Retina (tissue), 1 donor: ENCODE results near the gene FBLIM1.

Experiments used
- DNase-seq: peaks from one replicate; pipeline ENCODE4 v3.0.0-alpha.2; 2016

FBLIM1 gene

GRCh38 chr1:15748690-15749398 lies 9.8 kb upstream of the FBLIM1 start:
- no peak for DNase-seq

- no peak for DNase-seq
Observed at GRCh38 chr1:15749399-15750291, 8.9 kb upstream of the FBLIM1 start.

GRCh38 chr1:15750924-15751323 lies 7.7 kb upstream of the FBLIM1 start:
- DNase-seq, result no peak

GRCh38 chr1:15751717-15752116 lies 6.9 kb upstream of the FBLIM1 start:
- DNase-seq, result no peak

GRCh38 chr1:15753776-15754175 lies 4.8 kb upstream of the FBLIM1 start:
- no peak for DNase-seq

- no peak for DNase-seq
Observed at GRCh38 chr1:15755021-15755645, 3.5 kb upstream of the FBLIM1 start.

- DNase-seq, result no peak
Observed at GRCh38 chr1:15755646-15756040, 3.0 kb upstream of the FBLIM1 start.

GRCh38 chr1:15756143-15757015 lies 2.2 kb upstream of the FBLIM1 start:
- no peak for DNase-seq

DNA sequence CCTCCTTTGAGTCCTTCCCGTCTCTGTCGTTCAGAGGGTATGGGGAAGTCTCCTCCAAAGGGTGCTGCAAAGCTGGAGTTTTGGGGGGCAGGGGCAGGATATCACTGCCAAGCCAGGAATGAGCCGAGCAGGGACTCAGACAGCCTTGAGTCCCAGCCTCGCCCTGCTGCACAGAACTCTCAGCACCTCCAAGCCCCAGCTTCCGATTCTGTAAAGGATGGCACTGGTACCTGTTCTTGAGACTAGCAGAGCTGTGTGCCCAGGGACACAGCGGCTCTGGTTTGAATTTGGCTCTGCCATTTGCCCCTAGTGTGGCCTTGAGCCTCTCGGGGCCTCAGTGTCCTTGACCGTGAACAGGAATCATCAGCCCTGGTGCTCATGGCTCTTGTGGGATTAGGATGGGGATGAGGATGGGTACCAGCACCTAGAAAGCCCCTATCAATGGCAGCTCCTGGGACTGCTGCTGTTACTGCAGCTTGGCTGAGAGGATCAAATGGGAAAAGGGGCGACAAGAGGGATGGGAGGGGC lies 1.5 kb upstream of the FBLIM1 start:
- DNase-seq, result no peak

GRCh38 chr1:15757575-15758342 lies 836 bp upstream of the FBLIM1 start:
- peak; percentile 75 for DNase-seq

- DNase-seq, result peak; percentile 71
Observed at GRCh38 chr1:15758953-15759661, 512 bp downstream of the FBLIM1 start.

- DNase-seq, result no peak
Observed at GRCh38 chr1:15760520-15761211, 2.1 kb downstream of the FBLIM1 start.

DNA sequence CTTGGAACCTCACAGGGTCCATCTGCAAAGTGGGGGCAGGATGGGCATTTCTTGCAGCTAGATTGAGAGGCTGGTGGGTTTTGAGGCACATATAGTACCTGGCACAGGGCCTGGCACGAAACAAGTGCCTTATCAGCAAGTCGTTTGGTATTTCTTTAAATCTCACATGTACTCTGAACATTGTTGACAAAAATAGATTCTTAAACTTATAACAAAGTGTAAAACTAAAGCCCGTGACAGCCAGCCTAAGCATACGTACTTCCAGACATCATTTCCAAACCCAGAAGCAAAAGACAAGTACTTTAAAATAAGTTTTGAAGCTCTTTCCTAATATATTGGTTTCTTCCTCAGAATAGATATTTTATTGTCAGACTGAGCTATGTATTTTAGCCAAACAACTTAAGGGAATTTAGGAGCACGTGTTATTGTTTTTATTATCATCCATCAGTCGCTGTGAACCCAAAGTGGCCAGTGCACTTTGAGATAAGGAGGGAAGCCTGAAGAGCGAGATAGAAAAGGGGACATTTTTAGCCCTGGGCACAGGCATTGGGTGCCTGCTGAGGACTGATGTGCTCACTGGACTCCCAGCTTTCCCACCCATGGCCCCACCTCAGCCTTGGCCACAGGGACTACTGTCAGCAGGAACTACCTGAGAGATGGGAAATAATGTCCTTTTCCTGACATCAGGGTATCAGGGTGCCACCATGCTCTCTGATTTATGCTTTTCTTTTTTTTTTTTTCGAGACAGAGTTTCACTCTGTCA lies 3.0 kb downstream of the FBLIM1 start:
- DNase-seq, result no peak

DNA sequence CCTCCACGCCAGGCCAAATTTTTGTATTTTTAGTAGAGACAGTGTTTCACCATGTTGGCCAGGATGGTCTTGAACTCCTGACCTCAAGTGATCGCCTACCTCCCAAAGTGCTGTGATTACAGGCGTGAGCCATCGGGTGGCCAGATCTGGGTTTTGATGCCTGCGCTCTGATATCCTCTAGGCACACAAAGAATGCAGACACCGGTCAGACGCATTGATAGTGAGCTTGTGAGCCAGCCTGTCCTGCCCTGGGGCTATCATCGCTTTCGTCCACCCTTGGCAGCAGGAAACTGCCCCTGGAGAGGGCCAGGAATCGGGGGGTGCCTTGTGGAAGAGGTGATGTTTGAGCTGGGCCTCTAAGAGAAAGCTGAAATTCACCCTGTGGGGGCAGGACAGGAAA lies 4.0 kb downstream of the FBLIM1 start:
- no peak for DNase-seq

DNA sequence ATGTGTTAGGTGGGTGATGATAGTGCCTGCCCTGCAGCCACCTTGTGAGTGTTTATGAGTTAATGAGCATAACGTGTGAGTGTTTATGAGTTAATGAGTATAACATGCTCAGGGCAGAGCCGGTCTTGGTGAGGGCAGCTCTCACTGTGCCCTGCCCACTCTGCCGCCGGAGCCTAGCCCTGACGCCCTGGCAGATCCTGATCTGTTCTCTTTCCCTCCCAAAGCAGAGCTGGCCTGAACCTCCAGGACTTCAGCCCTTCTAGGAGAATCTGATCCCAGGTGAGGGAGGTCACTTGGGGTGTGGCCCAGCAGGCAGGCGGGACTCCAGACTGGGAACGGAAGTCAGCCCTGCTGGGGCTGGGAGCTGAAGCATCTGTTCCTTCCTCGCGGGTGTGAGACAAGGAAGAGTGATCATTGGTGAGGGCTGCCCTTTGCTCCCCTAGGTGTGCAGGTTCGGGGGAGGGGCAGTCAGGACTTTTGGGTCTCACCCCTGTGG lies 5.7 kb downstream of the FBLIM1 start:
- no peak for DNase-seq

DNA sequence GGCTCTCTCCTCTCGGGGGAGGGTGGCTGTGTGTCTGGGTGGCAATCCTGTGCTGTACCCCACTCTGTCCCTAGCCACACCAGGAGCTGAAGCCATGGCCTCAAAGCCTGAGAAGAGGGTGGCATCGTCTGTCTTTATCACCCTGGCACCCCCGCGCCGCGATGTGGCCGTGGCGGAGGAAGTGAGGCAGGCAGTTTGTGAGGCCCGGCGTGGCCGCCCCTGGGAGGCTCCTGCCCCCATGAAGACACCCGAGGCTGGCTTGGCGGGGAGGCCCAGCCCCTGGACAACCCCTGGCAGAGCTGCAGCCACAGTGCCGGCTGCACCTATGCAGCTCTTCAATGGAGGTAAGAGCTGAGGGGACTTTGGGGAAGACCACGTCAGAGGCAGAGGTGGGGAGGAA lies 6.3 kb downstream of the FBLIM1 start:
- no peak for DNase-seq

- no peak for DNase-seq
Observed at GRCh38 chr1:15765495-15766194, 7.0 kb downstream of the FBLIM1 start.

GRCh38 chr1:15767941-15768340 lies 9.3 kb downstream of the FBLIM1 start:
- DNase-seq, result no peak

DNA sequence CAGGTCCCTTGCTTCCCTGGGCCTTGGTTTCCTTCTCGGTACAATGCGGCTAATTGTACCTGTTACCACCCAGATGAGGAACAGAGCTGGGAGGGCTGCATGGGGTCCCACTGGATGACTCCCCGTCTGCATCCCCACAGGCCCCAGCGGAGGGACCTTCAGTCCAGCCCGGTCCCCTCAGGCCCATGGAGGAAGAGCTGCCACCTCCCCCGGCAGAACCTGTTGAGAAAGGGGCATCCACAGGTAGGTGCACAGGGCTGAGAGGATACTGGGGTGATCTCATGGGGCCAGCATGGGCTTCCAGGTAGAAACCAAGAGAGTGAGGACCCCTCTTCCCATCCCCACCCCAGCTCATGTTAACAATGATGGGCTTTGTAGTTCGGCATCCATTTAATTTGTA lies 9.8 kb downstream of the FBLIM1 start:
- no peak for DNase-seq
